HepG2 (cell line): Measurements from ENCODE around the gene UBQLN4. TPM values are rescaled to one million over a fixed set of nuclear protein-coding genes. Genes with fewer than 3 reads are reported as not detected.
A peak's percentile ranks its signal among the peaks of the same experiment; 100 is the strongest.

ENCODE experiments used
- ATAC-seq: fragments of 200-7000 bp; cut with Tn5 transposase; 3 replicates; pipeline ENCODE4 v1.9.1; 2020; ENCODE audit warnings: mild to moderate bottlenecking, moderate library complexity
- BruUV-seq: library from RNA; stranded (reverse); fragments of 400-500 nt; replicated peaks from 2 replicates; lab custom pipeline; 2021; lab: Mats Ljungman, UMichigan
- CTCF ChIA-PET: fragments of 300-600 bp; formaldehyde crosslinking; extraction: SDS; loops from one replicate; lab custom pipeline; 2021; ENCODE audit warnings: low total read pairs, inconsistent platforms, low intra/inter-chr PET ratio; lab: Yijun Ruan, JAX
- POLR2A ChIA-PET: fragments of 350-600 bp; sonication (Branson Sonifier 250); formaldehyde crosslinking; loops from one replicate; lab custom pipeline; 2020; ENCODE audit warnings: antibody characterized with exemption, inconsistent platforms; lab: Yijun Ruan, JAX
- DNase-seq: peaks from one replicate; pipeline ENCODE4 v3.0.0-alpha.2; 2015; ENCODE audit warnings: low spot score
- FAIRE-seq: peaks from 3 replicates; lab custom pipeline; 2011; peaks lifted over from hg19 to GRCh38; lab: Jason Lieb, UNC
- H2AFZ ChIP-seq: one replicate; pipeline ENCODE4 v1.6.1; 2011; ENCODE audit warnings: low read length, inconsistent platforms
- H3K27ac ChIP-seq: fragments of 300-600 bp; 3 replicates; pipeline ENCODE4 v1.8.0; 2011; ENCODE audit warnings: mixed run types, mild to moderate bottlenecking, mixed read lengths, low read length, inconsistent platforms; ENCODE audit not compliant: insufficient read depth; ENCODE audit errors: extremely low read length
- H3K27me3 ChIP-seq, 2 experiments: fragments of 200-600 bp in 1 of 2; 2 replicates in 1 of 2; 3 replicates in 1 of 2; pipeline versions ENCODE4 v1.6.0 to v1.8.0; 2011; ENCODE audit warnings: low read length in 2 of 2, mild to moderate bottlenecking in 2 of 2, moderate library complexity in 2 of 2, inconsistent platforms in 1 of 2; ENCODE audit not compliant: insufficient read depth in 2 of 2, control insufficient read depth in 1 of 2
- H3K36me3 ChIP-seq, 2 experiments: fragments of 200-600 bp in 1 of 2; replicated peaks in 1 of 2; 2 replicates in 1 of 2; 3 replicates in 1 of 2; pipeline versions ENCODE4 v1.5.1 to v1.8.0; 2011; ENCODE audit warnings: low read length in 2 of 2, inconsistent platforms in 1 of 2; ENCODE audit not compliant: insufficient read depth in 2 of 2, control insufficient read depth in 1 of 2
- H3K4me1 ChIP-seq: 2 replicates; pipeline ENCODE4 v1.5.1; 2012; ENCODE audit warnings: low read length, inconsistent platforms; ENCODE audit not compliant: insufficient read depth
- H3K4me2 ChIP-seq: 2 replicates; pipeline ENCODE4 v1.6.0; 2011; ENCODE audit warnings: low read depth, low read length, inconsistent platforms
- H3K4me3 ChIP-seq, 3 experiments: fragments of 200-600 bp in 1 of 3; sonication (generic), shearing (Covaris generic) in 1 of 3; replicated peaks in 1 of 3; 2 replicates each; pipeline ENCODE4 v1.5.1; 2011 to 2016; ENCODE audit warnings: low read length in 3 of 3, inconsistent platforms in 2 of 3, low read depth in 2 of 3, mild to moderate bottlenecking in 2 of 3, control low read depth in 1 of 3, mixed read lengths in 1 of 3; ENCODE audit not compliant: insufficient read depth in 1 of 3
- H3K79me2 ChIP-seq: one replicate; pipeline ENCODE4 v1.6.1; 2011; ENCODE audit warnings: low read length, inconsistent platforms; ENCODE audit not compliant: insufficient read depth
- H3K9ac ChIP-seq: 2 replicates; pipeline ENCODE4 v1.6.0; 2011; ENCODE audit warnings: mild to moderate bottlenecking, low read depth, low read length, inconsistent platforms; ENCODE audit not compliant: insufficient read depth
- H3K9me3 ChIP-seq: 2 replicates; pipeline ENCODE4 v1.5.1; 2012; ENCODE audit warnings: mild to moderate bottlenecking, low read length
- H4K20me1 ChIP-seq: 2 replicates; pipeline ENCODE4 v1.6.0; 2011; ENCODE audit warnings: inconsistent platforms, mild to moderate bottlenecking, low read length, moderate library complexity; ENCODE audit not compliant: insufficient read depth
- ELF3 ChIP-seq: IDR thresholded peaks from 2 replicates; pipeline ENCODE4 v1.6.1; 2016; ENCODE audit warnings: missing genetic modification reagents, missing compliant biosample characterization
- ETV5 ChIP-seq: IDR thresholded peaks from 2 replicates; pipeline ENCODE4 v1.6.1; 2018; ENCODE audit warnings: missing biosample characterization, missing genetic modification reagents, inconsistent platforms, borderline replicate concordance
- HNF4A ChIP-seq: sonication (generic); formaldehyde crosslinking; IDR thresholded peaks from 2 replicates; pipeline ENCODE4 v1.4.0; 2020; ENCODE audit warnings: missing genetic modification reagents
- HNF4G ChIP-seq, 2 experiments: sonication (generic) in 1 of 2; formaldehyde crosslinking in 1 of 2; IDR thresholded peaks; 2 replicates each; pipeline versions ENCODE4 v1.4.0 to v1.6.1; 2011 to 2020; ENCODE audit warnings: borderline replicate concordance in 2 of 2, low read depth in 2 of 2, mild to moderate bottlenecking in 2 of 2, low read length in 1 of 2, missing genetic modification reagents in 1 of 2, moderate library complexity in 1 of 2
- MED13 ChIP-seq: sonication (generic); formaldehyde crosslinking; IDR thresholded peaks from 2 replicates; pipeline ENCODE4 v1.5.0; 2020; ENCODE audit warnings: missing genetic modification reagents
- NAIF1 ChIP-seq: sonication (generic); formaldehyde crosslinking; IDR thresholded peaks from 2 replicates; pipeline ENCODE4 v1.5.0; 2020; ENCODE audit warnings: mild to moderate bottlenecking, missing genetic modification reagents, borderline replicate concordance
- NR2F6 ChIP-seq, 2 experiments: IDR thresholded peaks; 2 replicates each; pipeline ENCODE4 v1.6.1; 2016; ENCODE audit warnings: antibody characterized with exemption in 1 of 2, mild to moderate bottlenecking in 1 of 2
- PHF8 ChIP-seq: sonication (generic); formaldehyde crosslinking; IDR thresholded peaks from 2 replicates; pipeline ENCODE4 v1.5.0; 2020; ENCODE audit warnings: missing genetic modification reagents
- SAP130 ChIP-seq: IDR thresholded peaks from 2 replicates; pipeline ENCODE4 v1.6.1; 2016; ENCODE audit warnings: low read depth
- SETDB1 ChIP-seq: sonication (generic); formaldehyde crosslinking; IDR thresholded peaks from 2 replicates; pipeline ENCODE4 v1.5.1; 2020; ENCODE audit warnings: missing genetic modification reagents, mild to moderate bottlenecking, borderline replicate concordance
- SOX6 ChIP-seq, 2 experiments: fragments of 450-650 bp in 1 of 2; sonication (generic) in 1 of 2; formaldehyde crosslinking in 1 of 2; IDR thresholded peaks; 2 replicates each; pipeline versions ENCODE4 v1.4.0 to v1.6.1; 2017 to 2020; ENCODE audit warnings: antibody characterized with exemption in 1 of 2, mild to moderate bottlenecking in 1 of 2, missing genetic modification reagents in 1 of 2
- SP5 ChIP-seq: IDR thresholded peaks from 2 replicates; pipeline ENCODE4 v1.6.1; 2016; ENCODE audit warnings: low read depth, borderline replicate concordance
- SRF ChIP-seq: IDR thresholded peaks from 2 replicates; pipeline ENCODE4 v1.6.1; 2011; ENCODE audit warnings: mild to moderate bottlenecking, low read depth, low read length, moderate library complexity
- TEAD2 ChIP-seq: sonication (generic); formaldehyde crosslinking; IDR thresholded peaks from 2 replicates; pipeline ENCODE4 v1.9.0; 2021; ENCODE audit warnings: missing genetic modification reagents
- ZBTB26 ChIP-seq: IDR thresholded peaks from 2 replicates; pipeline ENCODE4 v1.6.1; 2016; ENCODE audit warnings: missing compliant biosample characterization, missing genetic modification reagents, borderline replicate concordance
- ZFX ChIP-seq: sonication (generic); formaldehyde crosslinking; IDR thresholded peaks from 2 replicates; pipeline ENCODE4 v1.4.0; 2020; ENCODE audit warnings: mild to moderate bottlenecking, low read depth, missing genetic modification reagents, moderate library complexity
- ZKSCAN1 ChIP-seq: fragments of 150-350 bp; IDR thresholded peaks from 2 replicates; pipeline ENCODE4 v1.6.1; 2014; ENCODE audit warnings: low read length
- ZNF264 ChIP-seq: sonication (generic); formaldehyde crosslinking; IDR thresholded peaks from 2 replicates; pipeline ENCODE4 v1.4.0; 2020; ENCODE audit warnings: missing genetic modification reagents
- ZNF788 ChIP-seq: sonication (generic); formaldehyde crosslinking; IDR thresholded peaks from 2 replicates; pipeline ENCODE4 v1.5.0; 2020; ENCODE audit warnings: mild to moderate bottlenecking, missing genetic modification reagents, borderline replicate concordance
- WGBS: methylation state at CpG from one replicate; pipeline ENCODE4 v1.1.6; 2017; ENCODE audit warnings: low lambda C conversion rate; 5-methylcytosine and 5-hydroxymethylcytosine counted together
- in situ Hi-C: cut with HindIII; loops from 2 replicates; pipeline ENCODE4 v1.10.0; 2017; ENCODE audit warnings: low pct_unique_long_range_greater_than_20kb; ENCODE audit not compliant: extremely low pct_ligation_motif_present
- intact Hi-C: fragments of 100-400 bp; cut with micrococcal nuclease; formaldehyde crosslinking; loops from one replicate; pipeline ENCODE4 v1.10.0; 2022; ENCODE audit not compliant: unreplicated experiment
- polyA plus RNA-seq, 8 experiments: library from polyadenylated mRNA; depleted of rRNA in 3 of 8; stranded (reverse) in 7 of 8; unstranded in 1 of 8; fragments of >200 nt; fragmentation: Illumina TruSeq in 4 of 8; extraction: Trizol in 4 of 8; gene quantifications; 2 replicates each; pipeline versions ENCODE4 v1.2.1 to v1.2.3, GENCODE V29; 2011 to 2016; ENCODE audit warnings: low read depth in 4 of 8, missing spikeins in 1 of 8, mixed read lengths in 1 of 8; ENCODE audit not compliant: insufficient read depth in 1 of 8
- total RNA-seq, 5 experiments: library from RNA; depleted of rRNA; stranded (reverse); fragments of >200 nt; fragmentation: Illumina TruSeq; extraction: Trizol; gene quantifications; 2 replicates each; pipeline ENCODE4 v1.2.3, GENCODE V29; 2016; ENCODE audit warnings: low read depth in 1 of 5
- TF ChIP-seq, protein P1 (sequence below): sonication (generic); formaldehyde crosslinking; conservative IDR thresholded peaks from 2 replicates; pipeline ENCODE4 v1.4.0; 2020; ENCODE audit warnings: mild to moderate bottlenecking, missing genetic modification reagents, moderate library complexity

Gene UBQLN4
- total and polyA plus RNA-seq, 2 of the 13 experiments (the other 11 are each of a cell fraction or from before 2014, with no cell fraction given), result 31.5 to 39.8 TPM

- H3K27me3 ChIP-seq, result no peaks in the 10 kb centered on the region
- H3K4me1 ChIP-seq, result peaks cover 75% of the 10 kb centered on the region
- intact Hi-C loops (loop anchor here (10.0 kb wide), 1 partner anchor 60 kb away; the partner anchor contains the start of gene RAB25), in situ Hi-C loops (no loop called here)
- DNase-seq (no peak), FAIRE-seq (peak; percentile 90), ATAC-seq (peak; percentile 8)
- 24% methylated on average over 4 of the region's 4 CpGs for WGBS
- ChIA-PET POLR2A (interaction anchor here (1.0 kb wide), 1 partner anchor 14 kb away, joined by 3 read pairs; no protein-coding TSS in a partner anchor), CTCF (no interaction called here)
- no peak overlapping the region for H3K27ac ChIP-seq
- no peaks in the 10 kb centered on the region for H3K79me2 ChIP-seq
- peaks cover 3 to 6% of the 10 kb centered on the region in 2 experiments; a peak in 4 of 5 replicates for H3K36me3 ChIP-seq
- no peak overlapping the region for H3K4me3 ChIP-seq
- no peaks in the 10 kb centered on the region for H3K9me3 ChIP-seq
- no peak overlapping the region for H2AFZ ChIP-seq
- no peak overlapping the region for H3K9ac ChIP-seq
- no peaks in the 10 kb centered on the region for H4K20me1 ChIP-seq
- peak overlapping the region; percentile 39; the same call in 1 of the 2 replicates for H3K4me2 ChIP-seq
- BruUV-seq, result no TSS peak
- TF ChIP-seq ZNF264 (CRISPR knock-in tag) (no peak), ZBTB26 (CRISPR knock-in tag) (no peak), ZNF788 (CRISPR knock-in tag) (no peak), HNF4G (IDR thresholded peaks at IDR 0.05; ENCODE audit: borderline replicate concordance, low read depth, low read length) (peak; percentile 32; the same call in 1 of the 2 replicates), HNF4G (CRISPR knock-in tag; IDR thresholded peaks at IDR 0.05; ENCODE audit: borderline replicate concordance, low read depth) (no peak), SAP130 (CRISPR knock-in tag) (peak; percentile 27; the same call in 1 of the 2 replicates), HNF4A (CRISPR knock-in tag) (peak; percentile 60), MED13 (CRISPR knock-in tag) (no peak), TEAD2 (CRISPR knock-in tag) (no peak), SETDB1 (no peak), SOX6 (IDR thresholded peaks at IDR 0.05) (no peak), SOX6 (CRISPR knock-in tag; IDR thresholded peaks at IDR 0.05) (0 out of 2 replicates have a peak, but pooled peaks have one; percentile 27), NAIF1 (CRISPR knock-in tag) (no peak), SP5 (CRISPR knock-in tag) (peak; percentile 29; the same call in 1 of the 2 replicates), ZFX (CRISPR knock-in tag) (no peak), ZKSCAN1 (no peak), ELF3 (CRISPR knock-in tag) (0 out of 2 replicates have a peak, but pooled peaks have one; percentile 25), PHF8 (CRISPR knock-in tag) (no peak), ETV5 (peak; percentile 38; the same call in 1 of the 2 replicates), SRF (peak; percentile 48; the same call in 1 of the 2 replicates), NR2F6 (IDR thresholded peaks at IDR 0.05) (no peak), NR2F6 (CRISPR knock-in tag; IDR thresholded peaks at IDR 0.05) (no peak)
- TF ChIP-seq, protein P1, sequence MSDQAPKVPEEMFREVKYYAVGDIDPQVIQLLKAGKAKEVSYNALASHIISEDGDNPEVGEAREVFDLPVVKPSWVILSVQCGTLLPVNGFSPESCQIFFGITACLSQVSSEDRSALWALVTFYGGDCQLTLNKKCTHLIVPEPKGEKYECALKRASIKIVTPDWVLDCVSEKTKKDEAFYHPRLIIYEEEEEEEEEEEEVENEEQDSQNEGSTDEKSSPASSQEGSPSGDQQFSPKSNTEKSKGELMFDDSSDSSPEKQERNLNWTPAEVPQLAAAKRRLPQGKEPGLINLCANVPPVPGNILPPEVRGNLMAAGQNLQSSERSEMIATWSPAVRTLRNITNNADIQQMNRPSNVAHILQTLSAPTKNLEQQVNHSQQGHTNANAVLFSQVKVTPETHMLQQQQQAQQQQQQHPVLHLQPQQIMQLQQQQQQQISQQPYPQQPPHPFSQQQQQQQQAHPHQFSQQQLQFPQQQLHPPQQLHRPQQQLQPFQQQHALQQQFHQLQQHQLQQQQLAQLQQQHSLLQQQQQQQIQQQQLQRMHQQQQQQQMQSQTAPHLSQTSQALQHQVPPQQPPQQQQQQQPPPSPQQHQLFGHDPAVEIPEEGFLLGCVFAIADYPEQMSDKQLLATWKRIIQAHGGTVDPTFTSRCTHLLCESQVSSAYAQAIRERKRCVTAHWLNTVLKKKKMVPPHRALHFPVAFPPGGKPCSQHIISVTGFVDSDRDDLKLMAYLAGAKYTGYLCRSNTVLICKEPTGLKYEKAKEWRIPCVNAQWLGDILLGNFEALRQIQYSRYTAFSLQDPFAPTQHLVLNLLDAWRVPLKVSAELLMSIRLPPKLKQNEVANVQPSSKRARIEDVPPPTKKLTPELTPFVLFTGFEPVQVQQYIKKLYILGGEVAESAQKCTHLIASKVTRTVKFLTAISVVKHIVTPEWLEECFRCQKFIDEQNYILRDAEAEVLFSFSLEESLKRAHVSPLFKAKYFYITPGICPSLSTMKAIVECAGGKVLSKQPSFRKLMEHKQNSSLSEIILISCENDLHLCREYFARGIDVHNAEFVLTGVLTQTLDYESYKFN (CRISPR knock-in tag), result peak; percentile 41
Observed at GRCh38 chr1:156004843-156005584, 48.6 kb downstream of the UBQLN4 start.
